ENCODE data around the gene RPS5.
"Not testable (repeated sequence)": the region's sequence is repeated elsewhere in the genome, so short reads cannot be mapped to it uniquely, and the experiment has no call there.

The RPS5 gene

GRCh38 chr19:58356766-58357480, 30.1 kb upstream of the RPS5 start:
- no peak for DNase-seq

DNA sequence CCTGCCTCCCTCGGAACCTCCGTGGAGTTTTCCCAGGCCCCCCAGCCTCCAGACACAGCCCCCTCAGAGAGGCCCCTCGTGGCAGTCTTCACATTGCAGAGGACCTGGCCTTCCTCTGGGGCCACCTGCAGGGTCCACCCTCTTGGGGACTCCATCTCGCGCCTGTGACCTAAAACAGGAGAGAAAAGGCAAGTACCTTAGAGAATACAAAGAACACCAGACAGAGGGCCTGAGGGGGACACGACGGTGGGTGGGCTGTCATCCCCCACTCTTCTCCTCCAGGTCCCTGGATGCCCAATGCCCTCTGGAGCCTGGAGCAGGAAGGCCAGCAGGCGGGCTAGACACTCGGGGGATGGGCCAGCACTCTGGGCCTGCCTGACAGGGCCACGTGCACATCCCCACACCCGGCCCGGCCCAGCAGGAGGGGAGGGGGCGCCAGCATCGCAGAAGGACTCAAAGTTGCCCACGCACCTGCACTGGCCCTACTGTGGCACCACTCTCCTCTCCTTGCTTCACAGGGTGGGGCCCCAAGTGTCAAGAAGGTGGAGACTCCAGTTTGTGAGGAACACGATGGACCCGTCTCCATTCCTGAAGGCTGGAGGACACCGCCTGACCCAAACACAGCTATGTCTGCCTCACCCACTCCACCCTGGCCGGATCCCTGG, 29.5 kb upstream of the RPS5 start:
- DNase-seq: no peak

GRCh38 chr19:58361900-58362271, 25.2 kb upstream of the RPS5 start:
- peak; percentile 42 for DNase-seq

DNA sequence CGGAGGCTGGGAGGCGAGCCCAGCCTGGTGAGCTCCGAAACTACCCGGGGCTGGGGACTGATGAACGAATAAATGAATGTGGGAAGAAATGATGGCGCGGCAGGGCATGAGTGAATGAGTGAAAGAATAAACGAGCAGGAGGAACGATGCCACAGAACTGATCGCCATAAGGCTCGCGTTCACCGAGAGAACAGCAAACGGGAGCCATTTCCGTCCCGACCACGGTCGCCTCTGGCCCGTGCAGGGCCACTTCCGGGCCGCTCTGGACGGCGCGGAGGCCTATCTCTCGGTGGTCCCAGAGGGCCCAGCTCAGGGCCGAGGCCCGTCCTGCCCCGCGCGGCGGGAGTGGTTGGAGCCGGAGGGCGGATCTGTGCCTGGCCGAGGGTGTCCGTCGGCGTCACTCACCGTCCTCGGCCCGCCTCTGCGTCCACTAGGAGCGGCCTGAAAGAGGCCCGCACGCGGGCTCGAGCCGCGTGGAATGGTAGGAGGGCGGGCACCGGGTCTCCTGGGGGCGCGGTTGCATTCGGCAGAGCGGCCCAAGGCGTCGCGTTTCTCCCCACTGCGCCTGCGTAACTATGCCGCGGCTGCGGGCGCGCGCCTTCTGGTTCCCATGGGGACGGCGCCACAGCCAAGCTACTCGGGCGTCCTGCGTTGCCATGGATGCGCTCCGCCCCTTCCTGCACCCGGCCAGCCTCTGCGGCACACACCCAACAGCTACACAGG, 24.6 kb upstream of the RPS5 start, which contains the start of gene ZNF497:
Gene ZNF497 (minus strand): TSS at position 480 of the 723 bp plus-strand sequence. CDS start 5,116 bp downstream, outside the sequence.
- DNase-seq: peak; percentile 95 to 97

DNA sequence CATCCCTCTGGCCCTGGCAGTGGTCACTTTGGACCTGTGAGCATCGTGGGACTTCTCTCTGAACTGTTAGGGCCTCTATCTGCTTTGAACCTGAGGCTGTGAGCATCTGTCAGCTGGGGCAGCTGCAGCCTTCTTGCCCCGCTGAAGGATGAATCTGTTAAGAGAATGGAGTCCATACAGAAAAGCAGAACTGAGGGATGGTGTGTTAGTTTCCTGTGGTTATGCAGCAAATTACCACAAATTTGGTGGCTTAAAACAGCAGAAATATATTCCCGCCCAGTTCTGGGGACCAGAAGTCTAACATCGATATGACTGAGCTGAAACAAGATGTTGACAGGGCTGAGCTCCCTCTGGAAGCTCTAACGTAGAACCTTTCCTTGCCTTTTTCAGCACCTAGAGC, 22.9 kb upstream of the RPS5 start:
- no peak for DNase-seq

DNA sequence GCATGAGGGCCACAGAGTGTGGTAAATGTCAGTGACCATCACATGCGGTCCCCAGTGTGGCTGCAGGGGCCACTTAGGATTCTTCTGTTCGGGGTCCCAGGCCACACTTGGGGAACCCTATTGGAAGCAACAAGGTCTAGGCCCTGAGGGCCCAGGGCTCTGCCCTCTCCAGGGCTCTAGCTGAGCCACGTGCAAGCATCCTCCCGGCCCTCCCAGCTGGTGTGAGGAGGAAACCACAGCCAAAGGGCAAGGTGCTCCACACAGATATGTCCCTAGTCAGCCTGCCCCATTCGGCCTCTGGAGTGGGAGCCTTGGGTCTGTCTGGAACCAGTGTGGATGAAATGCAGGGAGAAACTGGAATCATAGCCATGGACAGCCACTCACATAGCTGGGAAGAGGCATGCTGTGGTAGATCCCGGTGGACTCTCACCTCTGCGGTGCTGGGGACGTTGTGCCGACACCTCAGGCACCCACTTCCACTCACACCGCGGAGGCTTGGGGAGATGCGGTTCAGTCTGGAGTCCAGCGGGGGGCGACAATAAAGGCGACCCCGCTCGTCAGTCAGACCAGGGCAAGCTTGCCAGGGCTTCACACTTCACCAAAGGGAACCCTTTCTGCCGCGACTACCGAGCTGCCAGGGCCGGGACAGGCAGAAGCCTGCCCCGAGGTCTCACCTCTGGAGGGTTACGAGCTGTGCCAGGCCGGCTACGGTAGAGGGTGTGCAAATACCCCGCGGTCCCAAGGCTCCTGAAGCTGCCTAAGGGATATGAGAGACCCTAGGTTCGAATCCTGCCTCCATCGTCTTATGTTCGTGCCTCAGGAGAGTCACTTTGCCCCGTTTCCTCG, 20.3 kb upstream of the RPS5 start:
- no peak for DNase-seq

DNA sequence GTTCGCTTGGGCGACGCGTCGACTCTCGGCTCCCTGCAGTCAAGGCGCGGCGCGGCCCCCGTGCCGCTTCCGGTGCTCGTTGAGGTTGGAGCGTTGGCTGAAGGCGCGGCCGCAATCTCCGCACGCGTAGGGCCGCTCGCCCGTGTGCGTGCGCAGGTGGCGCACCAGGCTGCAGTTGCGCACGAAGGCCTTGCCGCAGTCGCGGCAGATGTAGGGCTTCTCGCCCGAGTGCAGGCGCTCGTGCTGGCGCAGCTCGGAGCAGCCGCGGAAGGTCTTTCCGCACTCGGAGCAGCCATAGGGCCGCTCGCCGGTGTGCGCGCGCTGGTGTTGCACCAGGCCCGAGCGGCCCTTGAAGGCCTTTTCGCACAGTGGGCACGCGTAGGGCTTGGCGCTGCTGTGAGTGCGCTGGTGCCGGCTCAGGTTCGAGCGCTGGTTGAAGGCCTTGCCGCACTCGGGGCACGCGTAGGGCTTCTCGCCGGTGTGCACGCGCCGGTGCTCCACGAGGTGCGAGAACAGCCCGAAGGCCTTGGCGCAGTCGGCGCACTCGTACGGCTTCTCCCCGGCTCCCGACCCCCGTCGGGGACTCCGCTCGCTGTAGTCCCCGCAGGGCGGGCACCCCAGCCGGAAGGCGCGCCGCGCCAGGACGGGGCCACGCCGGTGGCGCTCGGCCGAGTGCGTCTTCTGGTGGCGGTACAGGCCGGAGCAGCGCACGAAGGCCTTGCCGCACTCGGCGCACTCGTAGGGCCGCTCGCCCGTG, 19.2 kb upstream of the RPS5 start:
- no peak for DNase-seq

DNA sequence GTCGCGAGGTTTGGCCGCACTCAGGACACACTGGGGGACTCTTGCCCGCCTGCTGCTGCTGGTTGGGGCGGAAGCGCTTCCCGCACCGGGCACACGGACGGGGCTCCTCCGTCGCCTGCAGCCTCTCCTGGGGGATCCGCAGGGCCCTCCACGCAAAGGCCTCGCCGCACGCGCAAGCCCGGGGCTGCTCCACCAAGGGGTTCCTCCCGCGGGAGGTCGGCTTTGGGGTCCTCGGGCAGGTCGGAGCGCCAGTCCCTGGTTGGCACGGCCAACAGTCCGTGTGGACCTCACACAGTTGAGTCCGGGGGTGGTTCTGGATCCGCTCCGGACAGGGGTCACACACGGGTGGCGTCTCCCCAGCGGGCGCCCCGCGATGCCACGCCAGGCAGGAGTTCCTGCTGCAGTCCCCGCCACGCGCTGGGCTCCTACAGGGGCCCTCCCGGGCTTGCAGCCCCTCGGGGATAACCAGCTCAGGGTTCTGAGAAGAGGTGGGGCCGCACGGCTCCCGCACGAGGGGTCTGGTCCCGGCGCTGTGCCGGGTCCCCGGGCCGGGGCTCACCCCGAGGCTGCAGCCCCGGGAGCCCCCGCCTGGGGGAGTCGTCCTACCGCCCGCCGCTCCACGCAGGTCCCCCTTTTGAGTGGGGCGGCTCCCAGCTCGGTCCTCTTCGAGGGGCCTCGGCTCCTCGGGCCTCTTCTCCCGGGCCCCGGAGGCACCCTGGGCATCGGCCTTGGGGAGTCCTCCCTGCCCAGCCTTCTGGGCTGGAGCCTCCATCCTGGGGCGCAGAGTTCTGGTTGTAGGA, 18.3 kb upstream of the RPS5 start:
- DNase-seq: no peak

DNA sequence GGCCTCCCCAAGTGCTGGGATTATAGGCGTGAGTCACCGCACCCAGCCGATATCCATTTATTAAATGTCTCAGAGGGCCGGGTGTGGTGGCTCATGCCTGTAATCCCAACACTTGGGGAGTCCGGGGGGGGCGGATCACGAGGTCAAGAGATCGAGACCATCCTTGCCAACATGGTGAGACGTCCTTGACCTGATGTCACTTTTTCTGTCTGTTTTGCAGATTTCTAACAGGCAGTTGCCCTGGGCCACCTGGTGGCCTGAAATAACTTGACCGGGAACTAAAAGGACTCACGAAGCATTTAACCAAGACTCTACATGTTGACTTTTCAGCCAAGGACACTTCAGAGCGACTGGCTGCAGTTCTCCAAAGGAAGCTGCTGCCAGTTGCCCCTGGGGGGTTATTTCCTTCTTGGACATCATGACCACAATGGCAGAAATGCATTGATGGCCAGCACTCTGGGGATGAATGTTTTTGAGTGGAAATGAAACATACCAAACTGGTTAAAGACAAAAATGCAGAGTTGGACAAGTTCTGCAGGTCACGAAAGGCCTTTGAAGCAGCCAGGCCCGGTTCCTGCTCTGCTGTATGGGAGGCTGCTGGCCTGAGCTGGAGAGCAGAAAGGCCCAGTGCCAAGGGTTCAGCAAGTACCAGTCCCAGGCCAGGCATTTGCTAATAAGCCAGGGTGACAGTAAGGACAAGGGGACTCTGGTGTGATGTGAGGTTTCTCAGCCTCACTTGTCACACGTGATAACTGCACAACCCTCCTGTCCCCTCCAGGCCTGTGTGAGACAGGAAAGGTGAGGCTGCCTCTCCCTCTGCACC, 14.5 kb upstream of the RPS5 start:
- DNase-seq: no peak

- no peak for DNase-seq
Measured at GRCh38 chr19:58374200-58374599, 12.9 kb upstream of the RPS5 start.

- not testable (repeated sequence) for DNase-seq
Measured at GRCh38 chr19:58376724-58377123, 10.3 kb upstream of the RPS5 start.

DNA sequence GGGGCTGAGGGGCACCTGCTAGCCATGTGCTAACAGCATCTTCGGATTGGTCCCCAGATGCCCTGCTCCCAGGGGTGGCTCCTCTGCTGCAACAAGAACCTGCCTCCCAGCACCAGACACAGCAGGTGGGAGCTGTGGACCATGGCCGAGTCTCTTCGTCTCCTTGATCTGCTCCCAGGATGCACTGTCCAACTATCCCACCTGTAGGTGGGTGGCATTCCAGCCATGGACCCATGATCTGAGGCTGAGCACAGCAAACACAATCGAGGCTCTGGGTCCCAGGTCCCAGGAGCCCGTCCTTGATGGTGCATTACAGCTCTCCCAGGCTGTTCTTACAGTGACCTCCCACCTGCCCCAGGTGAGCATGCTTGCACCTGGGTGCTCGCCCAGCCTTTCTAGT, 7.8 kb upstream of the RPS5 start:
- no peak for DNase-seq

DNA sequence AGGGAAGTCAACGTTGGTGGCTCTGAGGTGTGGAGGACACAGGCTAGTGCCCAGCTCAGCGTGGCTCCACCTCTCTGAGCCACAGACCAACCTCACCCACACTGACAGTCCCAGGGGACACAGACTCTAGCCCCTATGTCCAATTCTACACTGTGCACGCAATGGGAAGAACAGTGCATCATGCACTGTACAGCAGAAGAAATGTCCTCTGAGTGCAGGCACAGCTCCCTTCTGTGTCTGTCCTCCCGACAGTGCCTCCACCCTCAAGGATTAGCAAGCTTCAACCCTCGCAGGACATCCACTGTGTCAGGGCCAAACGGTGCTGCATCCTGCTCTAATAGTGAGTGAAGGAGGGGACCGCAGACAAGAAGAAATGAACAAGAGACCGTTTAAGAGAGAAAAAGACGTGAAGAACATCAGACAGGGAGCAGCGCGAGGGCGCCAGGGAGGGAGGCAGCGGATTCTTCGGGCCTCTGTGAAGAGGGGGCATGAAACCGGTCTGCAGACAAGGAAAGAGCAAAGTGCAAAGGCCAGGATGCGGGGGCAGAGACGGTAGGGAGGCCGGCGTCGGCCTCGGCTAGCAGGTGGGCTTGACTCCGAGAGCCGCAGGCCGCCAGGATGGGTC, 6.9 kb upstream of the RPS5 start:
- DNase-seq: no peak

DNA sequence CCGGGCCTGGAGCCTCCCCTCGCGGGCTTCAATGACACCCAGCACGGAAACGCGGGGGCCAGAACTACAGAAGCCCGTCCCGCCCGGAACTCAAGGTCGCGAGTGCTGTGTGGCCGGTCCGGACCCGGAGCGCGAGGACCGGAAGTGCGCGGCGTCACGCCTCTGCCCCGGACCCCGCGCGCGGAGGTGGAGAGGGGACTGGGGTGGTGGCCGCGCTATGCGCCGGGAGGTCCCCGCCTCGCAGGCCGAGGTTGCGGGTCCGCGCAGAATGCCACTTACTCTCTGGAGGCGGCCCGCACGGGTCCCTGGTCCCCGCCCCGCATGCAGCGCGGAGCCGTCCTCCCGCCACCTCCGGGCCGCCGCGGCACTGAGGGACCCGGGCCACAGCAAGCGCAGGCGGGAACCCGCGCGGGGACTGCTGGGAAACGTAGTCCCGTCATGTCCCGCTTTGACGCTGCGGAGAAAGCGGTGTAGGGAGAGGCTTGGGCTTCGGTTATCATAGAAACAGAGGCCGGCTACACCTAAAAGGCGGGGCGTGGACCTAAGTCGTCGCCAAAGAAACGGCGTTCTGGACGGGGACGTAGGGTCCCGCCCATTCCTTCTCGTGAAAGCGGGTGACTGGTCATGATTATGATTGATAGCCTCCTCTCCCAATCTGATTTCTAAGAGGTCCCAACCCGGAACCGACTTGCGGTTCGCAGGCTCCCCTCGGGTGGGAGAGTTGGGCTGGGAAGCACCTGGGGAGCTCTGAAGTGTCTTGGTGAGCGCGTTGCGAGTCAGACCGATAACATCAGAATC, 6.2 kb upstream of the RPS5 start, which contains the start of gene ZNF837:
Gene ZNF837 (minus strand): TSS at position 369 of the 798 bp plus-strand sequence. CDS start 11,698 bp downstream, outside the sequence.
- DNase-seq: peak; percentile 93 to 99

- DNase-seq: no peak
Measured at GRCh38 chr19:58381460-58382212, 5.4 kb upstream of the RPS5 start.

DNA sequence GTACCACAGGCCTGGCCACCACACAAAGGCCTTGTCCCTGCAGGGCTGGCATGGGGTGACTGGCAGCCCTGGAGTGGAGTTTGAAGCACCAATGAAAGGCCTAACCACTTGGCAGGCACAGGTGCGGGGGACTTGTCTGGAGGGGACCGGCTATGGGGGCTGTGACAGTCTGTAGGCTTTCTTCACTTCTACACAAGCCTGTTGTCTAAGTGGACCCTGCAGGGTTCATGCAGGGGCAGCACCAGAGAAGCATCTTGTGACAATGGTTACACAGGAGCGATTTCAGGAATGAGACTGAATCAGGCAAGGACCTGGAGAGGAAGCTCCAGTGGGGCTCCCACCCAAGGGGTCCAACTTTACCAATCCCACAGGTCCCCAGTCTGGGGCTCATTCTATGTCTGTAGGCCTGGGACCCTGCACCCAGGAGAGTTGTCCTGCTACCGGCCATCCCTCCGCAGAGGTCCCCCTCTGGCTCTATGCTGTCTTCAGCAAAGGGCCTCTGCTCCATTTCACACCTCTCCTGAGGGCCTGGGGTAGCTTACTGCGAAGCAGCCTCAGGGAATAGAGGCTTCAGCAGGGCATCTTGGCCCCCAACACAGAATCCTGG, 4.0 kb upstream of the RPS5 start:
- DNase-seq: no peak

GRCh38 chr19:58385313-58385890, 1.7 kb upstream of the RPS5 start:
- no peak for DNase-seq
